HG03575 (cell line): Measurements from ENCODE around the gene SLC39A6.
"Not testable (repeated sequence)": the region's sequence is repeated elsewhere in the genome, so short reads cannot be mapped to it uniquely, and the experiment has no call there.

Experiments used
- ATAC-seq: cut with Tn5 transposase; IDR thresholded peaks from one replicate; pipeline ENCODE4 v1.9.1; 2021; ENCODE audit not compliant: unreplicated experiment, insufficient number of reproducible peaks, low FRiP score; ENCODE audit errors: extremely low read depth

Gene SLC39A6

DNA sequence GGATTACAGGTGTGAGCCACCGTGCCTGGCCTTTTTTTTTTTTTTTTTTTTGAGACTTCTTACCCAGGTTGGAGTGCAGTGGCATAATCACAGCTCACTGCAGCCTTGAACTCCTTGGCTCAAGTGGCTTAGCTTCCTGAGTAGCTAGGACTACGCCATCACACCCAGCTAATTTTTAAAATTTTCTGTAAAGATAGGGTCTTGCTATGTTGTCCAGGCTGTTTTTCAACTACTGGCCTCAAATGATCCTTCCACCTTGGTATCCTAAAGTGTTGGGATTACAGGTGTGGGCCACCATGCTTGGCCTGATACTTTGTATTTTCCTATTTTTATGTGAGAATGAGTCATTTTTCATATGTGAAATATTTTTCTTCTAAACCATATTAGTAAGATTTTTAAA, 14.3 kb upstream of the SLC39A6 start:
- no peak for ATAC-seq

DNA sequence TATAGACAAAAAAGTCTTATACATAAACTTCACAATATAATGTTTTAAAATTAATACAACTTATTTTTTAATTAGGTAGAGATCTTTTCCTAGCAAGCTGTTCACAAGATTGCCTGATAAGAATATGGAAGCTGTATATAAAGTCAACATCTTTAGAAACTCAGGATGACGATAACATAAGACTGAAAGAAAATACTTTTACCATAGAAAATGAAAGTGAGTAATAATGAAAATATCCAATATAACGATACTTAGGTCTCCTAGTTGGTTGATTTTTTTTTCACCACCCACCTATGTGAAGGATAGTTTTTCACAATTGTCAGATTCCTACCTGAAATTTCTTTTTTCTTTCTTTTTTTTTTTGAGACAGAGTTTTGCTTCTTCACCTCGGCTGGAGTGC, 13.6 kb upstream of the SLC39A6 start:
- ATAC-seq, result no peak

DNA sequence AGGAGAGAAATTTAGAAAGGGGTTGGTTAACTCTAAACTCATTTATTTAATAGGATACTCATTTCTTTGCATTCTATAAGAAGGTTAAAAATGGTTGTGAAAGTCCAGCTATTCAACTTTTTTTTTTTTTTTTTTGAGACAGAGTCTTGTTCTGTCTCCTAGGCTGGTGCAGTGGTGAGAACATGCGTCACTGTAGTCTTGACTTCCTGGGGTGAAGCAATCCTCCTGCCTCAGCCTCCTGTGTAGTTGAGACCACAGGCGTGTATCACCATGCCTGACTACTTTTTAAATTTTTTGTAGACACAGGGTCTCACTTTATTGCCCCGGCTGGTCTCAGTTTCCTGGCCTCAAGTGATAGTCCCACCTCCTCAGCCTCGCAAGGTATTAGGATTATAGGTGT, 12.4 kb upstream of the SLC39A6 start:
- ATAC-seq, result no peak

DNA sequence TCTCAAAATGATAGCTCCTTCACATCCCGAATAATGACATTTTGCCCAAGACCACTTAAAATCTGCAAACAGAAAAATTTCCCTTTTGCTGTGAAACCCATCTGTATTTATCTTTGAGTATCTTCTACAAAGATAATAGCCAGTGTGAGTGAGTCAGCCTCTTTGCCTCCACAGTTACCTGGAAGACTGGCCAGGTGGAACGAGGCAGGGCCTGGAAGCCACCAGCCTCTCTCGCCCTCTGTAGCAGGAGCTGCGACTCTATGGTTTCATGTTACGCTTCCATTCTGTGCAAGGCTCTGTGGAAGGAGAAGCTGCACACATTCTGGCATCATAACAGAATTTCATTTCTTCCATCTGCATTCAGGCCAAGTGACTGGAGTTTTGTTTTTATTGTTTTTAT, 10.1 kb upstream of the SLC39A6 start:
- ATAC-seq, result no peak

DNA sequence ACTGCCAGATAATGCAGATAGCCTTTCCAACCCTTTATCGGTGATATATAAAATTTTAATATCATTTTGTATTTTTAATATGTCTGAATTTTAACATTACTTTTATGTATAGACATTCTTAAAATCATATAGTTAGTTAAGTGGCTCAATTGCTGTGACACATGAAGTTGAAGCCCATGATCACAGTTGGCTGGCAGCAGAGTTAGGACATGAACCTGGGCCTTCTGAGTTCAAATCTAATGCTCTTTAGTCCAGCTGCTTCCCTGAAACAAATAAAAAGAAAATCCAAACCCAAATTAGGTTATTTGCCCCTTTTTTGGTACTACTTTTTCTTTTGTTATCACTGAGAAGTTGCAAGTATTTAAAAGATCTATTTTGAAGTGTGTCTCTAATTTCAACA, 6.1 kb upstream of the SLC39A6 start:
- ATAC-seq, result no peak

DNA sequence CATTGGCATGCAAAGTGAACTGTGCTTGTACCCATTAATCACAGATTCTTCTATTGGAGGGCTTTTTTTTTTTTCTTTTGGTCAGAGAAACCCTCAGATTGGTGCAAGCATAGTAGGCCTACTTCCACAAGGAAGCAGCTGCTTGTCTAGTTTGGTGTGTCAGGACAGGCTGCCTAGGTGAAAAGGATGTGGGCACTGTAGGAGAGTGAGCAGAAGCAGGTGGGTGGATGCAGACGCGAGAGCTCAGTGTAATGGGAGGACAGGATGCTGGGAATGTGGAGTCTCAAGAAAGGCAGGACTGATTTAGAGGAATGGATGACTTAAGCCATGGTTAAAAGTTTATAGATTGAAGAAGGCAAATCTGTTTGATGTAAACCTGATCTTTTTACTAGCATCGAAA, 3.6 kb upstream of the SLC39A6 start:
- no peak for ATAC-seq

DNA sequence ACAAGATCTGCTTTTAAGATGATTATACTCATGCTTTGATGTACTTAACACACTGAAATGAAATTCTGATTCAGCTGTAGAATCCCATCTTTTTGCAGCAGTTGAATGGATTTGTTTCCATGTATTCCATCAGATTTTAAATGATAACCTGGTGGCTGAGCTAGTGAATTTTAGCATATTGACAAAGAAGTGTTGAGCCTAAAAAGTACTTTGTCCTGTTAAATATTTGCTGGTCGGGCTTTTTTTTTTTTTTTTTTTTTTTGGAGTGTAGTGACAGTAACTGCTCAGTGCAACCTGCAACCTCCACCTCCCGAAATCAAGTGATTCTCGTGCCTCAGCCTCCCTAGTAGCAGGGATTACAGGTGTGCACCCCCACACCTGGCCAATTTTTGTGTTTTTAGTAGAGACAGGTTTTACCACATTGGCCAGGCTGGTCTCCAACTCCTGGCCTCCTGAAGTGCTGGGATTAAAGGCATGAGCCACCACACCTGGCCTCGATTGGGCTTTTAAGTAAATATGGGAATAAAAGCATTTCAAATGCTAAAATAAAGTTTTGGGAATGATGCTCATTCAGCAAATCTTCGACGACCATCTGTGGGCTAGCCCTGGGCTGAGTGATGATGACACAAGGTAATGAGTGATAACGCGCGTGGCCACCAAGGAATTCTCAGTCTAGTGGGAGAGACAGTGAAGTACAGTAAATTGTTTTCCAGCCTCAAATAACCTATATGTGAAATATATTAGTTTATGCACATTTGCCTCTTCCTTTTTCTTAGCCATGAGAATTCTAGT, 2.7 kb upstream of the SLC39A6 start:
- no peak for ATAC-seq

DNA sequence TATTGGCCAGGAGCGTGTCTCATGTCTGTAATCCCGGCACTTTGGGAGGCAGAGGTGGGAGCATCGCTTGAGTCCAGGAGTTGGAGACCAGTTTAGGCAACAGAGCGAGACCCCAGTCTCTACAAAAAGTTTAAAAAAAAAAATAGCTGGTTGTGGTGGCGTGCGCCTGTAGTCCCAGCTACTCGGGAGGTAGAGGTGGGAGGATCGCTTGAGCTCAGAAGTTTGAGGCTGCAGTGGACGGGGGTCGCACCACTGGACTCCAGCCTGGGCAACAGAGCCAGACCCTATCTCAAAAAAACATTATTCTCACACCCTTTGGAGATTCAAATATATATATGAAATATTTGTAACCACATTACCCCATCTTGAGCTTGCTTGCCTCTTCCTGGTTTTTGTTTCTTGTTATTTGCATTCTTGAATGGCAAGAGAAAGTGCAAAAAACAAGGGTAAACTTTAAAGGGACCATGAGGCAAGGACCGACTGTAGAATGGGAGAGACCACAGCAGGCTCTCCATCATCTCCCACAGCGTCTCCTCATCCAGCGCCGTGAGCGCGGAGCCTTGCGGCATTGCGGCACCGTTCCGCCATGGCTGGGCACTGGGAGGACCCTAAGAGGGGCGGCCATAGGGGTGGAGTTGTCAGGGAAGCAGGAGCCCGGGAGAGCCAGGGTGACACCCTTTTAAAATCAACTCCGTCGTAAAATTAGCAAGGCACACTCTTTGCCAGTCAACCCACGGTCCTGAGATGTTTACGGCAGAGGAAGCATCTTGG, 1.9 kb upstream of the SLC39A6 start:
- ATAC-seq, result no peak

DNA sequence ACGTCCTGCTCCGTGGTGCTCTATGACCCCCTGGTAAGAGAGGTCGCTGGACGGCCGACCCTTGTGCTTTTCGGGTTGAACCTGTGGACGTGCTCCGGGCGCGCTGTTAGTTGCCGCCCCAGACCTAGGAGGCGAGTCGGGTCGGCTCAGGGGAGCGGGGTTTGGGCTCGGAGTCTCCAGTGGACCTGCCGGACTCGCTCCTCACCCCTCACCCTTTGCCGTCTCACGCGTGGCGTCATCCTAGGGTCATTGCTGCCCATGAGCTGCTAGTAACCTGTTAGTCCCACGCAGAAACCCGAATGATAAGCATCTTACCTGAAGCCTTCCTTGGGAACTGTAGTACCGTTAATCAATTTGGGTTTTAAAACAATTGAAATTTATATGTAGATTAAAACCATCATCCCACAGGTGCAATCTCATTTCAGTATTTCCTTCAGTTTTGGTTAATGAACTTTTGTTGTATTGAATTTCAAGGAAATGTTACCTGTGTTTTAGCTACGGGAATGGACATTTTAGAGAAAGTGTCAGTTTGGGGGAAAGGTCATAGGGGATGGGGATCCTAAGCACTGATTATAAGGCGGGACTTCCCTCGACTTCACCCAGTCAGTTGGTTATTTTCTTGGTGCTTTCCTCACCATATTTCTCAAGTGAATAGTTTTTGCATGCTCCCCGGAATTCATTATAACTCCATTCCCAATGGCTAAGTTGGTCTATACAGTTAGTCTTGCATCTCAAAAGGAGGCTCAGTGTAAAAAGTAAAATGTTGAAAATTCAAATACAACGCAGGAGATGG, 1.1 kb upstream of the SLC39A6 start:
- peak; percentile 5 for ATAC-seq

DNA sequence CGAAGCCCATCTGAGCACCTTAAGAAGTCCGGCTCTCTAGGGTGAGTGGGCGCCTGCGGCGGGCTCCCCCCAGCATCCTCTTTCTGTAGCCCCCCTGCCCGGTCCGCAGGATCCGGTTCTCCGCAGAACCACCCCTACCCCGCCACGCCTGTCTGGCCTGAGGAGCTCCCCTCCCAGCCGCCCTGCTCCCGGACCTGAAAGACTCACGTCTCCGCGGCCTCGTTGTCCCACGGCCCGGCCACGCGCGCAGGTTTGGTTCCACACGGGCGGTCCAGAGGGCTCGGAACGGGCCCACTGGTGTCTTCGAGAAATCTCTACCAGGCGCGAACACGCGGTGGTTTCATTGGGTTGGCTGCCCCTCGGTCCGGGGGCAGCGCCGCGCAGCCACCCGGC, 237 bp downstream of the SLC39A6 start:
- ATAC-seq, result no peak

DNA sequence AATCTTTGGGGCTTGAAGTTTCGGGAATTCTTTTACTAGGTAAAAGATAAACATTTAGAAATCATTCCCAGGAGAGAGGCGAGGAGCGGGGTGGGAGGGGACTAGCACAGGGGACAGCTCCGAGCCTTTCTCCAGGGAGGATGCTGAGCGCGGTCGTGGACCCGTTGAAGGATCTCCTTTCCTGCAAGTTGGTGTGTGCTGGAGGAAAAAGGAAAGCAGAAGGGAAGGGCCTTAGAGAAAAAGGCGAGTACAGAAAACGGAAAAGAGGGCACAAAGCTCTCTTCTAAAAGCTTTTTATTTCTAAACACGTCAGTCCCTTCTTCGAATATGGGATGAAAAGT, 640 bp downstream of the SLC39A6 start:
- no peak for ATAC-seq

DNA sequence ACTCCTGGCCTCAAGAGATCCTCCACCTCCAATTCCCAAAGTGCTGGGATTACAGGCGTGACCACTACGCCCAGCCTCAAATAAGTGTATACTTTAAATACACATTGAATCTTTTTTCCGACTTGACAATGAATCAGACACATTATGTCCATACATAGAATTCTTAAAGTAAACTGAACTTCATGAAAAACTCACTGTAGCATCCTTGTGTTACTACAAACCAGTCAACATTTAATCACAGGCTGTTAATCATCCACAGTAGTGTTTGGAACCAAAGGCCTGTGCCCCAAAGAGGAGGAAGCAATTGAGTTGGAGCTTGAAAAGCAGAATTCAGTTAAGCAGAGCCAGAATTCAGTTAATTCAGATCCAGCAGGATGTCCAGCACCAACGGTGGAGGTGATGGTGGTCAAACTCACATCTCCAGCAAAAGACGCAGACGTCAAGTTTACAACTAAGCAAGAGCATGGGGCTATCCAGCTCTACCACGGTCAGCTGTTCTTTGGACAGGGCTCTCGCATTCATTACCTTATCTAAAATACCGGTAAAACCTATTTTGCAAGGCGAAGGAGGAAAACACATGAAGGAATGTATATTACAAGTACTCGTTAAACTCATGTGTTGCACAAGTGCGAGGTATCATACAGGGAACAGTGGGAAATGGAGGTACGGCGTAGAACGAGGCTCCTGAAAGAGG, 1.2 kb downstream of the SLC39A6 start:
- no peak for ATAC-seq

DNA sequence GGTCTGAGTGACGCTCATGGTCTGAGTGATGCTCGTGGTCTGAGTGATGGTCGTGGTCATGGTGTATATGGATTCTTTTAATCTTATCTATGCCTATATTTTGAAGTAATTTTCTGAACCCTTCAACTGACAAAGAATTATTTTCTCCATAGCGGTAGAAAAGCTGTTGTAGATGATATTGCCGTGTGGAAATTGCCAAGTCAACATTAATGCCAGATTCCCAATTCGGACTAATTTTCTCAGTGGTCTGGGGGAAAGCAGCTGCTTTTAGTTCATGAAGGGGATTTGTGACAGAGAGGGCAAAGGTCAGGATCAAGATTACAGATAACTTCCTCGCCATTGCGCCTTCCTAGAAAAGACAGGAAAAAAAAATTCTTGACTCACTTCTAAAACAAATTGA, 2.5 kb downstream of the SLC39A6 start:
- no peak for ATAC-seq

DNA sequence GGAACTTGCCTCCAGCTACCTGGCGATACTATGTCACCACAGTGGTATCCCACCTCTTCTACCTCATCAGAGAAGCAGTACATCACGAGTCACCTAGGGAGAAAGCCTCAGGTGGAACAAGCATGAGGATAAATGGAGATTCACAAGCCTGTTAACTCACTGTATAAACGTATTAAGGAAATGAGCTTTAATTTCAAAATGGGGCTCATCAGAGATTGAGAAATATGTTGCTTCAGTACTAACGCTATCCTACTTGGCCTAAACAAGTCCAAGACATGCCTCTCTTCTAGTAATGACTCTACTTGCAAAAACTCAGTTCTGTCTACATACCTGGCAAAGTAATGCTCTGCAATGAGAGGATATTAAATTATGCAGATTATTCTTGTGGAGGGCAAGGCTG, 4.3 kb downstream of the SLC39A6 start:
- no peak for ATAC-seq

DNA sequence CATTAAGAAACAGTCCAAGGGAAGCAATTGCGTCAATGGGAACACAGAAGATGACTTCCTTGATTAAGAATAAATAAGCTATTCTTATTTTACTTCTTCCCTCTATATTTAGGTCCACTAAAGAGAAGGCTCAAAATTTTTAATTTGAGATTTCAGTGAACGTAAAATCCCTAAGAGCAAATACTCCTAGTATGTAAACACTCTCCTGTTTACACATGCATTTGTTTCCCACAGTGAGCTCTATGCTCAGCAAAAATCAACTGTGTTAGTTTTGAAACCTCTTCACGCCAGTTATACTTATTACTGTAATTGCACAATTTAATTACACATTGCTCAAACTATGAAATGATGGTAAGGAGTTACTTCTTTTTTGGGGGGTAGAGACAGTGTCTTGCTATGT, 8.8 kb downstream of the SLC39A6 start:
- no peak for ATAC-seq

DNA sequence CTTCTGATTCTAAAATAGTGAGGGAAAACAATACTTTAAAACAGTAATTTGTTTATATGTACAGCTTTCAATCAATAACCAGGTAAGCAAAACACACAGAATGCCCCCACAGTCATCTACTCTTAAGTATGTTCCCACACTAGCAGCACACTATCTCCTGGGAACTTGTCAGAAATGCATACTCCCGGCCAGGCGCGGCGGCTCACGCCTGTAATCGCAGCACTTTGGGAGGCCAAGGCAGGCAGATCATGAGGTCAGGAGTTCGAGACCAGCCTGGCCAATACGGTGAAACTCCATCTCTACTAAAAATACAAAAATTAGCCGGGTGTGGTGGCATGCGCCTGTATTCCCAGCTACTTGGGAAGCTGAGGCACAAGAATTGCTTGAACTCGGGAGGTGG, 12.4 kb downstream of the SLC39A6 start:
- not testable (repeated sequence) for ATAC-seq

DNA sequence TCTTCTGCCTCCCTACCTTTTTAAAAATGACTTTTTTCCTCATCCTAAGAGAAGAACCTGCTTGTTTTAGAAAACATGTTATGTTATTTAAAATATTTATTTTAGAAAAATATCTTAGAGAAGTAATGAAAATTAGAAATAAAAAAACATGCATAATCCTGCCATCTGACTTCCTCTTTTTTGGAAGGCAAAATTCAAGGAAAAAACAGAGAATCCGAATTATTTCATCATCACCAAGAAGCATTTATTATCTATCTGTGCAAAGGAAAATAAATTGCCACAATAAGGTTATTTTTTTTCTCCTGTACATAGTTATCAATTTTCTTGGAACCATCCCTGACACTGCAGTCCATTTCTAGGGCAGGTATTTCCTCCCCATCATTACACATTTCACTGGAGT, 14.4 kb downstream of the SLC39A6 start:
- no peak for ATAC-seq

DNA sequence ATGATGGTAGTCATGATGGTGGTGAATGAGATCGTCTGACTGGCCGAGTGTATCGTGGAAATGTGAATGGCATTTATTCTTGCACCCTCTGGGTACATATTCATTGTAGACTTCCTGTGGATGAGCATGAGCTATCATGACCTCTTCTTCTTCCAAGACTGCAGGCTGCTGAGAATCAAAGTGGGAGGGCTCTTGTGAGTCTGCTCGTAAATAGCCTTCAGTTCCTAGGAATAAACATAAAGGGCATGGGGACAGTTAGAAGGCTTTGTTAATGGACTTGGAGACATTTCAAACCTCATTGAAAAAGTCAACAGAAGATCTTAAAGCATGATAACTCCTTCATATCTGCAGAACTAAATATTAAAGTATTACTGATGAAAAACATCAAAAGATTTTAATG, 14.9 kb downstream of the SLC39A6 start:
- no peak for ATAC-seq

DNA sequence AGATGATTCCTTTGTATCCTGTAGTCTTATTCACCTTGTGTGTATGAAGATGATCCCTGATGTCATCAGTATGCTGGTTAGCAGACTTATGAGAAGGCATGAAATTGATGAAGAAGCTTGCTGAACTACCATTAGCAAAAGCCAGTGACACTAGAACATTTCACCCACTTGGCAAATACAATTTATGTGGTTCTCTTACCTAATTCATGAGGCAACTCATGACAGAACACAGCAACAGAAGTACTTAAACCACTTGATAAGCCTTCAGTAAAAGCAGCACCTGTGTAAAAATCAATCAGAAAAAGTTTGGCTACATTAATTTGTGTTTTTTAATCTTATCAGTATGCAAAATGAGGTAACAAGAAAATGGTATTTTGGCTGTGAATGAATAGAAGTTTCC, 16.8 kb downstream of the SLC39A6 start:
- ATAC-seq, result no peak
